ENCODE data around the gene GOLT1A. TPM values are rescaled to one million over a fixed set of nuclear protein-coding genes. Genes with fewer than 3 reads are reported as not detected.

GOLT1A gene
- total RNA-seq, 3 donors from 2014 or later = 2.5 to 11.4 (median 3.9) TPM

DNA sequence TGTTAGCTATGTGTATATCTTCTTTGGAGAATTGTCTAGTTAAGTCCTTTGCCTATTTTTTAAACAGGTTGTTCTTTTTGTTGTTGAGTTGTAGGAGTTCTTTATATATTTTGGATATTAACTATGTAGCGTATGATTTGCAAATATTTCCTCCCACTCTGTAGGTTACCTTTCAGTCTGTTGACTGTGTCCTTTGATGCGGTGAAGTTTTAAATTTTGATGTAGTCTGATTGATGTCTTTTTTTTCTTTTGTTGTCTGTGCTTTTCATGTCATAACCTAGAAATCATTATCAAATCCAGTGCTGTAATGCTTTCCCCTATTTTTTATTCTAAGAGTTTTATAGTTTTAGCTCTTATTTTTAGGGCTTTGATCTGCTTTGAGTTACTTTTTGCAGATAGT lies 8.8 kb downstream of the GOLT1A start:
- ATAC-seq (no peak), DNase-seq (no peak)
- H3K9me3 ChIP-seq = no peaks in the 10 kb centered on the region
- intact Hi-C loops (cut with DNase I, micrococcal nuclease) = no loop called here
- TF ChIP-seq, protein P1, sequence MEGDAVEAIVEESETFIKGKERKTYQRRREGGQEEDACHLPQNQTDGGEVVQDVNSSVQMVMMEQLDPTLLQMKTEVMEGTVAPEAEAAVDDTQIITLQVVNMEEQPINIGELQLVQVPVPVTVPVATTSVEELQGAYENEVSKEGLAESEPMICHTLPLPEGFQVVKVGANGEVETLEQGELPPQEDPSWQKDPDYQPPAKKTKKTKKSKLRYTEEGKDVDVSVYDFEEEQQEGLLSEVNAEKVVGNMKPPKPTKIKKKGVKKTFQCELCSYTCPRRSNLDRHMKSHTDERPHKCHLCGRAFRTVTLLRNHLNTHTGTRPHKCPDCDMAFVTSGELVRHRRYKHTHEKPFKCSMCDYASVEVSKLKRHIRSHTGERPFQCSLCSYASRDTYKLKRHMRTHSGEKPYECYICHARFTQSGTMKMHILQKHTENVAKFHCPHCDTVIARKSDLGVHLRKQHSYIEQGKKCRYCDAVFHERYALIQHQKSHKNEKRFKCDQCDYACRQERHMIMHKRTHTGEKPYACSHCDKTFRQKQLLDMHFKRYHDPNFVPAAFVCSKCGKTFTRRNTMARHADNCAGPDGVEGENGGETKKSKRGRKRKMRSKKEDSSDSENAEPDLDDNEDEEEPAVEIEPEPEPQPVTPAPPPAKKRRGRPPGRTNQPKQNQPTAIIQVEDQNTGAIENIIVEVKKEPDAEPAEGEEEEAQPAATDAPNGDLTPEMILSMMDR (IDR thresholded peaks at IDR 0.05) = no peak
- H3K36me3 ChIP-seq (ENCODE audit: low read depth) = no peaks in the 10 kb centered on the region
- no peak overlapping the region for H3K4me3 ChIP-seq
- H3K4me1 ChIP-seq (ENCODE audit: low read depth) = peaks cover 4% of the 10 kb centered on the region

DNA sequence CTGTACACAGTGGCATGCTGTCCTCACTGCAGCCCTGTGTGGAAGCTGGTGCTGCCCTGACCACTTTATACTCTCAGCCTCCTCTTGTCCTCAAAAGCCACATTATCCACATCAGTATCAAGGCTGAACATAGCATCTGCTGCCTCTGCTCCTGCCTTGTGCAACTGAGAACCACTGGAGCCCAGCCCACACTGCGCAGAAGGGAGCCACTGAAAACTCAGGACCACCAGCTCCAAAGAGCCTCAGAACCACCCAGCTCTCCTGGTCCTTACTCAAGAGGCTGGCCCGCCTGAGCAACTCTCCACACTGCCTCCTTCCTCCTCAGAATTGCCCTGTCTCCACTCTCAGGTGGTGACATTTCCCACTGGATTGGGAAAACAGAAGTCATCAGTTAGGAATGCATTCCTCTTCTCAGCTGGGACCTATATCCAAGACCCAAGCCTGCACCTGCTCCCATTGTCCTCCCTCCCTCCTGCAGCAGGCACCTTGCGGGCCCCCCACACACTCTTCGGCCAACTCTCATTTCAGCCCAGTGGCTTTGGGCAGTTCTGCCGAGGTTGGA lies 10.5 kb downstream of the GOLT1A start:
- intact Hi-C loops (cut with DNase I, micrococcal nuclease) = no loop called here
- Histone ChIP-seq H3K9me3 (no peaks in the 10 kb centered on the region), H3K4me1 (ENCODE audit: low read depth) (peaks cover 4% of the 10 kb centered on the region), H3K36me3 (ENCODE audit: low read depth) (no peaks in the 10 kb centered on the region), H3K4me3 (no peak overlapping the region)
- TF ChIP-seq, protein P1 (IDR thresholded peaks at IDR 0.05) = no peak
- no peak for ATAC-seq
- DNase-seq = no peak

DNA sequence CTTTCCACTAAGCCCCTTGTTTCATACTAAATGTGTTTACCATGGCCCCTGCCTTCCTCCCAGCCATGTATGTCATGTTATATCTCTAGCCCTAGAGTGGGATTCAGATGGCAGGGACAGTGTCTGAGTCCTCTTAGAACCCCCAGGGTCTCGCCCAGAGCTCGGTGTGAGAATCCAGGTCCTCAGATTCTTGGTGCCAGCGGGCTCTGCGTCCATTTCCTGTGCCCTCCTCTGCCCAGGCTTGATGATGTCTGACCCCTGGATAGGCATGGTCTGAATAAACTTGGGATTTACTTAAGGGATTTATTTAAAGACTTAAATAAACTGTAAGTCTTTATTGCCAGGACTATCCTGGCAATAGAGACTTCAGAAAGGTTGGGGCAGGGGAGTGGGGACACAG lies 11.3 kb downstream of the GOLT1A start:
- Histone ChIP-seq H3K36me3 (ENCODE audit: low read depth) (no peaks in the 10 kb centered on the region), H3K4me1 (ENCODE audit: low read depth) (peaks cover 4% of the 10 kb centered on the region), H3K9me3 (no peaks in the 10 kb centered on the region), H3K4me3 (no peak overlapping the region)
- ATAC-seq (no peak), DNase-seq (no peak)
- TF ChIP-seq, protein P1 (IDR thresholded peaks at IDR 0.05) = no peak
- intact Hi-C loops (cut with DNase I, micrococcal nuclease) = no loop called here

DNA sequence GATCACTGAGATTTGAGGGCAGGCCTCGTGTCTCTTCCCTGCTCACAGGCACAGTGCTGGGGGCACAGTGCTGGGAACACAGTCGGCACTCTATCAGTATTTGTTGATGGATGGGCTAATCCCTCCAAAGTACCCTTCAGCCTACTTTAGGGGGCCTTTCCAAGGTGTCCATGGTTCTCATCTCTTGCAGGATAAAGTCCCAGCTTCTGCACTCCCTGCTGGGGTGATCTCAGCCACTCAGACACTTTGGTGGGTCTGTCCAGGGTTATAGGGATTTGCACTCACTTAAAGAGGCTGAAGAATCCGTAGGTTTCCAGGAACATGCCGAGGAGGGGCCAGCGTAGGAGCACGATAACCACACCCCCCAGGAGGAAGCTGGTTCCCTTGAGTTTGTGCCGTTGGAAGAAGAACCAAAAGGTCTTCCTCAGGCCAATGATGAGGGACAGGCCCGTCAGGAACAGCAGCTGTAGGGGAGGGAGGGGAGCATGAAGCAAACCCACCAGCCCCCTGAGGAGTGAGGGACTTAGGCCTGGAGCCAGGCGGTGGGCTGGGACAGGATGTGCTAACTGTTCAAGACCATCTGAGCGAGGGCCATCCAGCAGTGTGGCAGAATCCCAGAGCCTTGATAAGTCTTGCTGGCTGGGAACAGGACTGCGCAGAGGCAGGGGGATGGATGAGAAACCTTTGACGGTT lies 12.3 kb downstream of the GOLT1A start:
- Histone ChIP-seq H3K36me3 (ENCODE audit: low read depth) (no peaks in the 10 kb centered on the region), H3K4me1 (ENCODE audit: low read depth) (peaks cover under 1% of the 10 kb centered on the region), H3K4me3 (no peak overlapping the region), H3K9me3 (no peaks in the 10 kb centered on the region)
- ATAC-seq = no peak
- intact Hi-C loops (cut with DNase I, micrococcal nuclease) = no loop called here
- no peak for DNase-seq
- TF ChIP-seq, protein P1 (IDR thresholded peaks at IDR 0.05) = no peak

DNA sequence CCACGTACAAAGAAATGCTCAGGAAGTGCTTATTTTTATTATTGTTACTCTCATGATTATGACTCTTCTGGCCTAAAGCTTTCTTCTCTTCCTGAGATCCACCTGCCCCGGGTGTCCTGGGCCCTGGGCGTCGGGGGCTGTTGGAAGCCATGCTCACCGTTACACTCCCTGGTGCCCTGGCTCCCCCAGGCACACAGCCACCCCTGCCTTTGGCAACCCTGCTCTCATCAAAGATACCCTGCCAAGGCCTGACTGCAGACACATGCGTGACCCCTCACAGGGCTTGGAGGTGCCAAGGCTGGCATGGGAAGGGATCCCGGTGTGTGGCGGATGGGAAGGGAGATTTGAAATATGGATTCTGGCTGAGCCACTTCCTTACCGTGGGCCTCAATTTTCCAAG lies 14.2 kb downstream of the GOLT1A start:
- ATAC-seq (no peak), DNase-seq (no peak)
- Histone ChIP-seq H3K9me3 (no peaks in the 10 kb centered on the region), H3K36me3 (ENCODE audit: low read depth) (no peaks in the 10 kb centered on the region), H3K4me1 (ENCODE audit: low read depth) (no peaks in the 10 kb centered on the region), H3K4me3 (no peak overlapping the region)
- intact Hi-C loops (cut with DNase I, micrococcal nuclease) = no loop called here
- TF ChIP-seq, protein P1 (IDR thresholded peaks at IDR 0.05) = no peak
